ENCODE data around the gene TMEM140. TPM values are rescaled to one million over a fixed set of nuclear protein-coding genes. Genes with fewer than 3 reads are reported as not detected.

The TMEM140 gene
- total RNA-seq, 5 donors from 2014 or later (not counting 1 experiment from before 2014, with no cell fraction given), result 20.7 to 32.7 (median 25.8) TPM

- H3K36me3 ChIP-seq (ENCODE audit: control insufficient read depth in 2 of 2, extremely low read depth in 1 of 2, insufficient read depth in 1 of 2, low read length in 1 of 2), result peaks cover 6 to 49% of the 10 kb centered on the region in 2 donors
- CTCF ChIA-PET, result no interaction called here
Measured at GRCh38 chr7:135185471-135186260, 37.8 kb downstream of the TMEM140 start.

GRCh38 chr7:135186261-135186540, 38.3 kb downstream of the TMEM140 start:
- Histone ChIP-seq H3K4me3 (ENCODE audit: control insufficient read depth in 1 of 2, extremely low read depth in 1 of 2, low read length in 1 of 2) (no peak overlapping the region), H3K36me3 (ENCODE audit: control insufficient read depth in 2 of 2, extremely low read depth in 1 of 2, insufficient read depth in 1 of 2, low read length in 1 of 2) (peaks cover 3 to 52% of the 10 kb centered on the region in 2 donors), H3K27me3 (replicated peaks in 1 of 2; ENCODE audit: control insufficient read depth in 2 of 2, extremely low read depth in 1 of 2, insufficient read depth in 2 of 2, low read length in 1 of 2) (no peaks in the 10 kb centered on the region), H3K9me3 (no peaks in the 10 kb centered on the region), H3K4me1 (ENCODE audit: control insufficient read depth in 1 of 2, extremely low read depth in 1 of 2, insufficient read depth in 2 of 2, low read length in 2 of 2) (no peaks in the 10 kb centered on the region), H3K27ac (ENCODE audit: low read length) (no peak overlapping the region)
- 93% methylated on average over 2 of the region's 3 CpGs for WGBS (ENCODE audit: insufficient coverage)
- DNase-seq (no peak), ATAC-seq (replicated peaks in 1 of 4) (no peak)
- Mint-ChIP-seq H3K4me1 (no peaks in the 10 kb centered on the region), H3K9me3 (peaks cover 11 to 19% (median 14%) of the 10 kb centered on the region in 3 donors), H3K4me3 (no peak overlapping the region), H3K27ac (no peak overlapping the region), H3K36me3 (peaks cover 91% of the 10 kb centered on the region), H3K27me3 (no peaks in the 10 kb centered on the region)
- ChIA-PET POLR2A (no interaction called here), CTCF (no interaction called here)

More at GRCh38 chr7:135185471-135186260, 37.8 kb downstream of the TMEM140 start:
- 75% methylated on average over 6 of the region's 7 CpGs for WGBS (ENCODE audit: insufficient coverage)
- DNase-seq, result no peak
- Histone ChIP-seq H3K27me3 (replicated peaks in 1 of 2; ENCODE audit: control insufficient read depth in 2 of 2, extremely low read depth in 1 of 2, insufficient read depth in 2 of 2, low read length in 1 of 2) (no peaks in the 10 kb centered on the region), H3K9me3 (no peaks in the 10 kb centered on the region), H3K27ac (ENCODE audit: low read length) (no peak overlapping the region), H3K4me3 (ENCODE audit: control insufficient read depth in 1 of 2, extremely low read depth in 1 of 2, low read length in 1 of 2) (no peak overlapping the region), H3K4me1 (ENCODE audit: control insufficient read depth in 1 of 2, extremely low read depth in 1 of 2, insufficient read depth in 2 of 2, low read length in 2 of 2) (no peaks in the 10 kb centered on the region)
- H3K4me1 Mint-ChIP-seq, result no peaks in the 10 kb centered on the region
- no peak overlapping the region for H3K27ac Mint-ChIP-seq
- ATAC-seq (replicated peaks in 1 of 4), result peak in 1 of 4 experiments; percentile 9
- peaks cover 89% of the 10 kb centered on the region for H3K36me3 Mint-ChIP-seq
- H3K4me3 Mint-ChIP-seq, result no peak overlapping the region
- POLR2A ChIA-PET, result interaction anchor here in 1 of 2 donors (0.6 kb wide), 1 partner anchor 341 kb away, joined by 4 read pairs; no protein-coding TSS in a partner anchor
- peaks cover 11 to 22% (median 19%) of the 10 kb centered on the region in 3 donors for H3K9me3 Mint-ChIP-seq
- no peaks in the 10 kb centered on the region for H3K27me3 Mint-ChIP-seq

GRCh38 chr7:135186841-135187253, 39.0 kb downstream of the TMEM140 start:
- DNase-seq (no peak), ATAC-seq (replicated peaks in 1 of 4) (no peak)
- Histone ChIP-seq H3K4me3 (ENCODE audit: control insufficient read depth in 1 of 2, extremely low read depth in 1 of 2, low read length in 1 of 2) (no peak overlapping the region), H3K36me3 (ENCODE audit: control insufficient read depth in 2 of 2, extremely low read depth in 1 of 2, insufficient read depth in 1 of 2, low read length in 1 of 2) (peaks cover 3 to 52% of the 10 kb centered on the region in 2 donors), H3K4me1 (ENCODE audit: control insufficient read depth in 1 of 2, extremely low read depth in 1 of 2, insufficient read depth in 2 of 2, low read length in 2 of 2) (no peaks in the 10 kb centered on the region), H3K27ac (ENCODE audit: low read length) (no peak overlapping the region), H3K9me3 (no peaks in the 10 kb centered on the region), H3K27me3 (replicated peaks in 1 of 2; ENCODE audit: control insufficient read depth in 2 of 2, extremely low read depth in 1 of 2, insufficient read depth in 2 of 2, low read length in 1 of 2) (no peaks in the 10 kb centered on the region)
- Mint-ChIP-seq H3K4me3 (no peak overlapping the region), H3K27ac (peak overlapping the region in 1 of 2 donors; percentile 36), H3K4me1 (no peaks in the 10 kb centered on the region), H3K27me3 (no peaks in the 10 kb centered on the region), H3K9me3 (peaks cover 9 to 13% (median 11%) of the 10 kb centered on the region in 3 donors), H3K36me3 (peaks cover 90% of the 10 kb centered on the region)
- POLR2A ChIA-PET, result interaction anchor here in 1 of 2 donors (1.2 kb wide), 1 partner anchor 10 kb away, joined by 3 read pairs; no protein-coding TSS in a partner anchor
- CTCF ChIA-PET, result no interaction called here
- WGBS (ENCODE audit: insufficient coverage), result 68% methylated on average over 12 of the region's 12 CpGs

GRCh38 chr7:135188298-135188984, 40.6 kb downstream of the TMEM140 start:
- Mint-ChIP-seq H3K9me3 (peaks cover 5 to 9% (median 5%) of the 10 kb centered on the region in 3 donors), H3K27ac (no peak overlapping the region), H3K4me3 (no peak overlapping the region), H3K36me3 (peaks cover 88% of the 10 kb centered on the region), H3K4me1 (no peaks in the 10 kb centered on the region), H3K27me3 (no peaks in the 10 kb centered on the region)
- Histone ChIP-seq H3K4me3 (ENCODE audit: control insufficient read depth in 1 of 2, extremely low read depth in 1 of 2, low read length in 1 of 2) (no peak overlapping the region), H3K36me3 (ENCODE audit: control insufficient read depth in 2 of 2, extremely low read depth in 1 of 2, insufficient read depth in 1 of 2, low read length in 1 of 2) (peaks cover 0 to 64% of the 10 kb centered on the region in 2 donors), H3K4me1 (ENCODE audit: control insufficient read depth in 1 of 2, extremely low read depth in 1 of 2, insufficient read depth in 2 of 2, low read length in 2 of 2) (no peaks in the 10 kb centered on the region), H3K27ac (ENCODE audit: low read length) (no peak overlapping the region), H3K27me3 (replicated peaks in 1 of 2; ENCODE audit: control insufficient read depth in 2 of 2, extremely low read depth in 1 of 2, insufficient read depth in 2 of 2, low read length in 1 of 2) (no peaks in the 10 kb centered on the region), H3K9me3 (no peaks in the 10 kb centered on the region)
- ATAC-seq (replicated peaks in 1 of 4), result peak in 1 of 4 experiments; percentile 54
- over 99% methylated on average over 12 of the region's 12 CpGs for WGBS (ENCODE audit: insufficient coverage)
- POLR2A ChIA-PET, result no interaction called here
- CTCF ChIA-PET, result interaction anchor here in 1 of 2 donors (0.5 kb wide), 1 partner anchor 475 kb away, joined by 5 read pairs; no protein-coding TSS in a partner anchor
- DNase-seq, result peak in 1 of 35 experiments; percentile 30

GRCh38 chr7:135189221-135189662, 41.4 kb downstream of the TMEM140 start:
- Mint-ChIP-seq H3K4me3 (no peak overlapping the region), H3K9me3 (peaks cover 0 to under 1% (median 0%) of the 10 kb centered on the region in 3 donors), H3K36me3 (peaks cover 88% of the 10 kb centered on the region), H3K27me3 (no peaks in the 10 kb centered on the region), H3K27ac (no peak overlapping the region), H3K4me1 (no peaks in the 10 kb centered on the region)
- WGBS (ENCODE audit: insufficient coverage), result 100% methylated on average over 5 of the region's 6 CpGs
- no peaks in the 10 kb centered on the region for H3K9me3 ChIP-seq
- no peak overlapping the region for H3K4me3 ChIP-seq (ENCODE audit: control insufficient read depth in 1 of 2, extremely low read depth in 1 of 2, low read length in 1 of 2)
- DNase-seq (no peak), ATAC-seq (replicated peaks in 1 of 4) (no peak)
- peaks cover 0 to 66% of the 10 kb centered on the region in 2 donors for H3K36me3 ChIP-seq (ENCODE audit: control insufficient read depth in 2 of 2, extremely low read depth in 1 of 2, insufficient read depth in 1 of 2, low read length in 1 of 2)
- H3K27ac ChIP-seq (ENCODE audit: low read length), result no peak overlapping the region
- no peaks in the 10 kb centered on the region for H3K4me1 ChIP-seq (ENCODE audit: control insufficient read depth in 1 of 2, extremely low read depth in 1 of 2, insufficient read depth in 2 of 2, low read length in 2 of 2)
- POLR2A ChIA-PET, result no interaction called here
- no peaks in the 10 kb centered on the region for H3K27me3 ChIP-seq (replicated peaks in 1 of 2; ENCODE audit: control insufficient read depth in 2 of 2, extremely low read depth in 1 of 2, insufficient read depth in 2 of 2, low read length in 1 of 2)
- CTCF ChIA-PET, result no interaction called here

GRCh38 chr7:135189961-135190360, 42.1 kb downstream of the TMEM140 start:
- ChIA-PET CTCF (interaction anchor here in 1 of 2 donors (0.6 kb wide), 1 partner anchor 510 kb away, joined by 4 read pairs; no protein-coding TSS in a partner anchor), POLR2A (interaction anchor here in 1 of 2 donors (0.6 kb wide), 1 partner anchor 377 kb away, joined by 3 read pairs; no protein-coding TSS in a partner anchor)
- Histone ChIP-seq H3K27ac (ENCODE audit: low read length) (no peak overlapping the region), H3K27me3 (replicated peaks in 1 of 2; ENCODE audit: control insufficient read depth in 2 of 2, extremely low read depth in 1 of 2, insufficient read depth in 2 of 2, low read length in 1 of 2) (no peaks in the 10 kb centered on the region), H3K4me3 (ENCODE audit: control insufficient read depth in 1 of 2, extremely low read depth in 1 of 2, low read length in 1 of 2) (no peak overlapping the region), H3K4me1 (ENCODE audit: control insufficient read depth in 1 of 2, extremely low read depth in 1 of 2, insufficient read depth in 2 of 2, low read length in 2 of 2) (no peaks in the 10 kb centered on the region), H3K9me3 (no peaks in the 10 kb centered on the region), H3K36me3 (ENCODE audit: control insufficient read depth in 2 of 2, extremely low read depth in 1 of 2, insufficient read depth in 1 of 2, low read length in 1 of 2) (peaks cover 0 to 69% of the 10 kb centered on the region in 2 donors)
- Mint-ChIP-seq H3K9me3 (no peaks in the 10 kb centered on the region), H3K27ac (no peak overlapping the region), H3K4me1 (no peaks in the 10 kb centered on the region), H3K27me3 (no peaks in the 10 kb centered on the region), H3K36me3 (peaks cover 87% of the 10 kb centered on the region), H3K4me3 (no peak overlapping the region)
- 96% methylated on average over 4 of the region's 4 CpGs for WGBS (ENCODE audit: insufficient coverage)
- ATAC-seq (replicated peaks in 1 of 4) (no peak), DNase-seq (no peak)
